HG02759 (cell line): ENCODE measurements around the gene FARS2.
"Not testable (repeated sequence)": the region's sequence is repeated elsewhere in the genome, so short reads cannot be mapped to it uniquely, and the experiment has no call there.

Experiments
- ATAC-seq: cut with Tn5 transposase; IDR thresholded peaks from one replicate; pipeline ENCODE4 v1.9.1; 2021; ENCODE audit warnings: mild to moderate bottlenecking, moderate library complexity; ENCODE audit not compliant: unreplicated experiment

The FARS2 gene

GRCh38 chr6:5563086-5563485 lies 301.8 kb downstream of the FARS2 start:
- no peak for ATAC-seq

DNA sequence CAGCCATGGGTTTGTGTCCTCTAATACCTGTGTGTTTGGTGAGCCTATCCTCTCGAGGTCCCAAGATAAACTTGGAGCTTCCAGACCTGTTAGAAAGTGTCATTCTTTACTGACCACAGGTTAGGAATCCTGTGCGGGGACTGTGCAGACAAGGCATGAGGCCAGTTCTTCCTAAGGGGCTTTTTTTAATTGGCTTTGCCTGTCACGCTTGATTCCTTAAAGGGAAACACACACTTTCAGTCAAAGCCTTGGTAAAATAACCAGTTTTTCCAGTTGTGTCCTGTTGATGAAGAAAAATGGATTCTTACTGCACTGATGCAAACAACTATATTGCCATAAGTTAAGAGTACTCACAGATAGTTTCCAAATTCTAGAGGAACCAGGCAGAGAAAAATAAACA lies 303.4 kb downstream of the FARS2 start:
- not testable (repeated sequence) for ATAC-seq

- no peak for ATAC-seq
Observed at GRCh38 chr6:5565971-5566370, 304.7 kb downstream of the FARS2 start.

GRCh38 chr6:5566718-5567117 lies 305.4 kb downstream of the FARS2 start:
- ATAC-seq = peak; percentile 62

GRCh38 chr6:5567352-5567751 lies 306.0 kb downstream of the FARS2 start:
- ATAC-seq = peak; percentile 52

- ATAC-seq = no peak
Observed at GRCh38 chr6:5567890-5568289, 306.6 kb downstream of the FARS2 start.

DNA sequence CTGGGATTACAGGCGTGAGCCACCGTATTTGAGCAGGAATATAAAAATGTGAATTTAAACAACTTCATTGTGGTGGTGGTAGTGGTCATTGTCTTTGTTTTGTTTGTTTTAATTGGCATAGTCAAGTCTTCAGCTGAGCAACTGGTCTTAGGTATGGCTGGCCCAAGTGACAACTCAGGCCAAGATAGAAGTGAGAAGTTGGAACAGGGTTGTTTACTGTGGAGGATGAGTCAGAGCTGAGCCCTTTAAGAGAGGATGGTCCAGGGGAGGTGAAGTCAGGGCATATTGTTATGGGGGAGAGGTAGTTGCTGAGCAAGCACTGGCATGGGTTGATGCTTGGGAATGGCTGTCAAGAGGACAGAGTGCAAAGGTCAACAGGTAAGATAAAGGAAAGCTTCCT lies 308.2 kb downstream of the FARS2 start:
- ATAC-seq = no peak

GRCh38 chr6:5570641-5571040 lies 309.3 kb downstream of the FARS2 start:
- ATAC-seq = no peak

DNA sequence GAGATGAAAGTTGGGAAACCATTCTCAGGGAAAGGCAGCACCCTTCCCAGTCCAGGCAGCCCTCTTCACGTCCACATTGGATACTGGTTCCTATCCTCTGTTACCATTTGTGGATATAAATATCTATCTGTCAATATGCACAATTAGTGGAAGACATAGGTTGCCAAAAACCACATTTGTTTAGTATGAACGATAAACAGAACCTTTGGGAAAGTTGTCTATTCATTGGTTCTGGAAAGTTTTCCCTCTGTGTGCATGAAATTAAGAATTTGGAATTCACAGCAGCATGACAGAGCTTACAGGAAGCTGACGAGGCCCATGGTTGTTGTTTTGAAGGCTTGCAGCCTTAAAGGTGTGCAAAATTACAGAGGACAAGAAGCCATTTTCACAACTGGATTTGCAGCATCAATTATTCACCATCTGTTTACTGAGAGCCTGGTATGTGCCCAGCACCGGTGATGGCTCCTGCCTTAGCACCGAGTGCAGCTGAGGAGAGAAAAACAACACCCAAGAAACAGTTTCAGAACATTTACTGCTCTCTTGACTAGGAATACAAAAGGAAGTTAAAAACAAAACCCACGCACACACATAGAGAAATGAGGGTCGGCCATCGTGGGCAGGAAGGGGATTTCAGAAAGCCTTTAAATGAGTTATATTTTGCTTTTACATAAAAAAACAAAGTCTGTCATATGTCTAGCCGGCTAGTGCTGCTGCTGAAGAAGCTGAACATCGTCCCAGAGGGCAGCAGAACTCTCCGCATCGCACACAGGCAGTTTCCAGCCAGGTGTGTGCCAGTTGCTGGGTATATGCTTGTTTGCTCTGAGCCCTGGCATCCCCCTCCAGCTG lies 319.6 kb downstream of the FARS2 start:
- ATAC-seq = peak; percentile 48

DNA sequence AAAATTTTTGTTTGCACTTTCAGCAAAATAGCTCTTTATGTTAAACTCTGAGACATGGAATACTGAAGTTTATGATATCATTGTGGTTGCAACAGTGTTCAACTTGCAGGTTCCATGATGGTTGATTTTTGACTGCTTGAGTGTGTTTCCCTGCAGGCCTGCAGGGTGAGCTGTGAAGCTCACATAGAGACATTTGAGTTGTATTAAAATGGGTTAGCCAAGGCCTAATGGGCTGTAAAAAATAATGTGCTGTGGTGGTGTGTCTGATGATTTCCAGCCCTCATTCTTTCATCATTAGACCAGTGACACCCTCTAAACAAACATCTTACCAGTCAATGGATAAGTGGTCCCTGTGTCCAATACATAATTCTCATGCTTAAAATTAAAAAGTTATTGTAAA lies 321.4 kb downstream of the FARS2 start:
- ATAC-seq = no peak

DNA sequence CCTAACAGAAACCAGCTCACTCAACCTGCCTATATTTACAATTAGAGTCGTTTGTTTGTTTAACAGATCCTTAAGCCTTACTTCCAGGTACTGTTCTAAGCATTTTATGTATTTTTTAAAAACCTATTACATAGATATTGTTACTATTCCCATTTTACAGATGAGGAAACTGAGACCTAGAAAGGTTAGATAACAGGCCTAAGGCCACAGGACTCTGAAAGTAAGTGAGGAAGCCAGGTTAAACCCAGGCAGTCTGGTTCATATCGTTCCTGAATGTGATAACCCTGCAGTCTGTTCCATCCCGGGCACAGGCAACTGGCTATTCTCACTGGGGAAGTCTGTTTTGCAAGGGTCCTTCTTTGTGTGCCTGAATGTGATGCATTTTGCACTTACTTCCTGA lies 322.2 kb downstream of the FARS2 start:
- ATAC-seq = no peak

GRCh38 chr6:5584078-5584482 lies 322.8 kb downstream of the FARS2 start:
- ATAC-seq = no peak

DNA sequence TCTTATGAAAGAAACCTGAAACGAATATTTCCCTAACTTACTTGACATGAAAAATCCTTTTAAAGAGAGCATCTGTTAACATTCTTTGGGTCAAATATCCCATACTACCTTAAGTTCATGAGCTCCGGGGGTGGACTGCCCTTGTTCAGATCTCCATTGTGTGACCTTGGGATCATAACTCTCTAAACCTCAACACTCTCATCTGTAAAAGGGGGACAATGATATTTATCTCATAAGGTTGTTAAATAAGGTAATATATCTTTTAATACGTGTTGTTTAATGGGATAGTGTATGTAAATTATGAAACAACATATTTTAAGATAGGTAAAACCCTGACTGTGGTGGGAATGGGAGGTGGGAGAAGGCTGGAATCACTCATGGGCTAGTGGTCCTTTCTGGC lies 326.3 kb downstream of the FARS2 start:
- no peak for ATAC-seq

DNA sequence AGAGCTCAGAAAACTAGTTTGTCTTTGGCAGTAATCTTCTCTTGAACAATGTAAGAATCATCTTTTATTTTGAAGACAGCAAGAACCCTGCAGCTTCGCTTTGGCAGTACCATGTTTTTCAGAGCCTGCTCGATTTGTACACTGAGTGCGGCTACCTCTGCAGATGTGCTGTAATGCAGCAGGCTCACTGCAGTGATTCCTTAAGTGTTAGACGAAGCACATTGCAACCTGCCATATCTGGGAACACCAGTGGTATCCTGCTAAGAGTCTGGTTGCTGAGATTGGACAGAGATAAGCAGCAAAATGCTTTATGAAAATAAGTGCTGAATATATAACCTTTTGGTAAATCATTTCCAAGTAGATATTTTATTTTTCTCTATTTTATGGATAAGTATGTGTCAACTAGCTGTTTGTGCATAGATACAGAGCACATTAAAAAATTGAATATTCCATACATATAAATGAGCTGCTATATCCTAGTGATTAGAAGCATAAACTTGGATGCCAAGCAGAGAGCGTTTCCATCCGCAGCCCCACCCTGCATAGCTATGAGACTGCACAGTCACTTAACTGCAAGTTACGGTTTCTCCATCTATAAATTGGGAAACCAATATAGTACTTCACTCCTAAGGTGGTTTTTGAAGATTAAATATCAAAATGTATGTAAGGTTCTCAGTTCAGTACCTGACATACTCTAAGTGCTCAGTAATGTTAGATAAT lies 328.3 kb downstream of the FARS2 start:
- ATAC-seq = no peak

DNA sequence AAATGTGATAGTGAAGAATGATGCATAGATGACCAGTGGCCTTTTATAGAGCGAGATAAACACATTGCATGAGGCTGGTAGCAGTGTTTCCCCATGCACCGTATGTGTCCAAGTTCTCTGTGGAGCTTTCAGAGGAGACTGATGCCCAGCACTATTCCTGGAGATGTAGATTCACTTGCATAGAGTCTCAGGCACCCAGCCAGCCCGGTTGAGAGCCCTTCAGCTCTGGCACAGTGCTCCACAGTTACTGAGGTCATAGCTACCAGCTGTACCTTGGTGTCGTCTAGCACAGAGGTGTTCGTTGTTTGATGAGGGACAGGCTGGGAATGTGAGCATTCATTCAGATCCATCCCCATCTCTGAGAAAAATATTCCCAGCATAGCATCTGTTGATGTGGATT lies 328.9 kb downstream of the FARS2 start:
- no peak for ATAC-seq

GRCh38 chr6:5592886-5593519 lies 331.7 kb downstream of the FARS2 start:
- no peak for ATAC-seq

GRCh38 chr6:5595184-5595583 lies 333.9 kb downstream of the FARS2 start:
- no peak for ATAC-seq

GRCh38 chr6:5597413-5597812 lies 336.1 kb downstream of the FARS2 start:
- no peak for ATAC-seq

- no peak for ATAC-seq
Observed at GRCh38 chr6:5598123-5598522, 336.8 kb downstream of the FARS2 start.

- ATAC-seq = no peak
Observed at GRCh38 chr6:5599127-5599526, 337.8 kb downstream of the FARS2 start.

GRCh38 chr6:5605937-5606336 lies 344.6 kb downstream of the FARS2 start:
- ATAC-seq = no peak

DNA sequence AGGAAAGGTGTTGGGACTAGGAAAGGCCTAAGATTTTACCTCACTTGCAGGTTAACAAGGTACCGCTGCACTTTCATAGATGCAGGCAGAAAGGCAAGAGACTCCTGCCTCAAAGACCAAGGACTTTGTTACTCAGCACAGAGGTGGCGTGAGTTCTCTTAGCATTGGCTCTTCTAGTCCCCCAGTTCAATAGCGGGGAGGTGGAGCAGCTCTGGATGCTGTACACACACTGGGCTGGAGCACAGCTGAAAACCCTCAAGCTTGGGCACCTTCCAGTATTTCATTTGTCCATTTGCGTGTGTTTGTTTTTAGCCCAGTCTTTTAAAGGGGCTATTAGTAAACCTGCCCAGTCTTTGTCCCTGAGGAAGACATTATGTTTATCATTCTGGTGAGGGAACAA lies 345.2 kb downstream of the FARS2 start:
- no peak for ATAC-seq
